ENCODE data around the gene WAPL. TPM values are rescaled to one million over a fixed set of nuclear protein-coding genes. Genes with fewer than 3 reads are reported as not detected.
"Not testable (repeated sequence)": the region's sequence is repeated elsewhere in the genome, so short reads cannot be mapped to it uniquely, and the experiment has no call there.

The WAPL gene
- total and polyA plus RNA-seq, 9 donors, result 24.1 to 32.0 (median 25.3) TPM

DNA sequence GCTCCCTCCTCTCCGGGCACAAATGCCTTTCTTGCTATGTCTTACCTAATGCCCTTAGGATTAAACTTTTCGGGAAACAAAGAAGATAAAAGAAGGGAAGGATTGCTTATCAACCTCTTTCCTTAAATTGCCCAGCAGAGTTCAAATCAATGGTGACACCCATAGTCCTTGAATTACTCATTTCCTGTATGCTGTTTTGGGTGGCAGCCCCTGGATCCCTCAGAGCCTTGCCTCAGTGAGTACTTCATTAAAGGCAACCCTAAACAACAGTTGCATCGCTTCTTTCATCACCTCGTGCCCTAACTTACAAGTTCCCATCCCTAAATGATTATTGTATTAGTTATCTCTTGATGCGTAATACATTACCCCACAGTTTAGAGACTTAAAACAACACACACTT lies 31.6 kb upstream of the WAPL start:
- no peak for DNase-seq
- WGBS (ENCODE audit: insufficient coverage), result no CpG with 5 or more reads among the region's 5 CpGs
- H3K27ac ChIP-seq (ENCODE audit: low read length), result no peak overlapping the region

GRCh38 chr10:86547296-86547695 lies 25.7 kb upstream of the WAPL start:
- WGBS (ENCODE audit: insufficient coverage), result 83% methylated on average over 1 of the region's 2 CpGs
- no peak overlapping the region for H3K4me3 ChIP-seq (ENCODE audit: low read length)
- no peak overlapping the region for H3K27ac ChIP-seq (ENCODE audit: low read length)
- no peaks in the 10 kb centered on the region for H3K27me3 ChIP-seq (ENCODE audit: control insufficient read depth, insufficient read depth, low read length)
- no peaks in the 10 kb centered on the region for H3K36me3 ChIP-seq (ENCODE audit: control insufficient read depth, insufficient read depth, low read length)
- no peak for DNase-seq
- no peaks in the 10 kb centered on the region for H3K4me1 ChIP-seq (ENCODE audit: control insufficient read depth, insufficient read depth, low read length)
- H3K9me3 ChIP-seq (replicated peaks; ENCODE audit: control insufficient read depth, low read depth, low read length), result no peaks in the 10 kb centered on the region

More for the DNA sequence above, 31.6 kb upstream of the WAPL start:
- Histone ChIP-seq H3K9me3 (replicated peaks; ENCODE audit: control insufficient read depth, low read depth, low read length) (no peaks in the 10 kb centered on the region), H3K4me1 (ENCODE audit: control insufficient read depth, insufficient read depth, low read length) (no peaks in the 10 kb centered on the region), H3K4me3 (ENCODE audit: low read length) (no peak overlapping the region), H3K27me3 (ENCODE audit: control insufficient read depth, insufficient read depth, low read length) (peaks cover 2% of the 10 kb centered on the region), H3K36me3 (ENCODE audit: control insufficient read depth, insufficient read depth, low read length) (no peaks in the 10 kb centered on the region)

DNA sequence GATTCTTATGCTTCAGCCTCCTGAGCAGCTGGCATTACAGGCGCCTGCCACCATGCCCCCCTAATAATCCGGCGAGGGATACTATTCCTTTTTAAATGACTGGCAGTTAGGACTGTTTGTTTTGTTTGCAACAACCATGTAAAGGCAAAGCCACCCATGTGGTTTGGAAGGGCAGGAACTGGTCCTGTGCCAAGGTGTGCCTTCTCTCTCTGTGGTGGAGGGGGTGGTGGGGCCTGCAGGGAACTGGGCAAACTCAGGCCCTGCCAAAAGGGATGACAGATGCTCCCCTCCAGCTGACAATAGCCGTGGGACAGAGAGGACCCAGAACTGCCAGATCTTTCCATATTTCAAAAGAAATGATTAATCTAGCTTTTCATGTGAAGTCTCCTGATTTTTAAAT lies 23.5 kb upstream of the WAPL start:
- Histone ChIP-seq H3K27me3 (ENCODE audit: control insufficient read depth, insufficient read depth, low read length) (no peaks in the 10 kb centered on the region), H3K36me3 (ENCODE audit: control insufficient read depth, insufficient read depth, low read length) (no peaks in the 10 kb centered on the region), H3K4me3 (ENCODE audit: low read length) (no peak overlapping the region), H3K27ac (ENCODE audit: low read length) (no peak overlapping the region), H3K9me3 (replicated peaks; ENCODE audit: control insufficient read depth, low read depth, low read length) (no peaks in the 10 kb centered on the region), H3K4me1 (ENCODE audit: control insufficient read depth, insufficient read depth, low read length) (no peaks in the 10 kb centered on the region)
- WGBS (ENCODE audit: insufficient coverage), result 60% methylated on average over 2 of the region's 4 CpGs
- no peak for DNase-seq

GRCh38 chr10:86540016-86540415 lies 18.4 kb upstream of the WAPL start:
- 43% methylated on average over 5 of the region's 5 CpGs for WGBS (ENCODE audit: insufficient coverage)
- no peak overlapping the region for H3K4me3 ChIP-seq (ENCODE audit: low read length)
- no peak for DNase-seq
- no peaks in the 10 kb centered on the region for H3K36me3 ChIP-seq (ENCODE audit: control insufficient read depth, insufficient read depth, low read length)
- peaks cover 19% of the 10 kb centered on the region for H3K27me3 ChIP-seq (ENCODE audit: control insufficient read depth, insufficient read depth, low read length)
- no peaks in the 10 kb centered on the region for H3K9me3 ChIP-seq (replicated peaks; ENCODE audit: control insufficient read depth, low read depth, low read length)
- no peak overlapping the region for H3K27ac ChIP-seq (ENCODE audit: low read length)
- peaks cover 13% of the 10 kb centered on the region for H3K4me1 ChIP-seq (ENCODE audit: control insufficient read depth, insufficient read depth, low read length)

- peak; percentile 40 for DNase-seq
Measured at GRCh38 chr10:86538547-86538946, 17.0 kb upstream of the WAPL start.

DNA sequence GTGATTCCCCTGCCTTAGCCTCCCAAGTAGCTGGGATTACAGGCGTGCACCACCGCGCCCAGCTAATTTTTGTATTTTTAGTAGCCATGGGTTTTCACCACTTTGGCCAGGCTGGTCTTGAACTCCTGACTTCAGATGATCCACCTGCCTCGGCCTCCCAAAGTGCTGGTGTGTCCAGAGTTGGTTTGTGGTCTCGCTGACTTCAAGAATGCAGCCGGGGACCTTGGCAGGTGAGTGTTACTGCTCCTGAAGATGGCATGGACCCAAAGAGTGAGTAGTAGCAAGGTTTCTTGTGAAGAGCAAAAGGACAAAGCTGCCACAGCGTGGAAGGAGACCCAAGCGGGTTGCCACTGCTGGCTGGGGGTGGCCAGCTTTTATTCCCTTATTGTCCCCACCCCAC lies 16.4 kb upstream of the WAPL start:
- H3K4me1 ChIP-seq (ENCODE audit: control insufficient read depth, insufficient read depth, low read length), result peaks cover 16% of the 10 kb centered on the region
- not testable (repeated sequence) for H3K27ac ChIP-seq (ENCODE audit: low read length); H3K4me3 ChIP-seq (ENCODE audit: low read length); DNase-seq; H3K9me3 ChIP-seq (replicated peaks; ENCODE audit: control insufficient read depth, low read depth, low read length); H3K36me3 ChIP-seq (ENCODE audit: control insufficient read depth, insufficient read depth, low read length)
- H3K27me3 ChIP-seq (ENCODE audit: control insufficient read depth, insufficient read depth, low read length), result peaks cover 24% of the 10 kb centered on the region
- WGBS (ENCODE audit: insufficient coverage), result 97% methylated on average over 5 of the region's 8 CpGs

More at GRCh38 chr10:86538547-86538946, 17.0 kb upstream of the WAPL start:
- no peaks in the 10 kb centered on the region for H3K36me3 ChIP-seq (ENCODE audit: control insufficient read depth, insufficient read depth, low read length)
- H3K27ac ChIP-seq (ENCODE audit: low read length), result no peak overlapping the region
- H3K4me1 ChIP-seq (ENCODE audit: control insufficient read depth, insufficient read depth, low read length), result peaks cover 16% of the 10 kb centered on the region
- peaks cover 24% of the 10 kb centered on the region for H3K27me3 ChIP-seq (ENCODE audit: control insufficient read depth, insufficient read depth, low read length)
- H3K9me3 ChIP-seq (replicated peaks; ENCODE audit: control insufficient read depth, low read depth, low read length), result no peaks in the 10 kb centered on the region
- WGBS (ENCODE audit: insufficient coverage), result 73% methylated on average over 4 of the region's 7 CpGs
- H3K4me3 ChIP-seq (ENCODE audit: low read length), result no peak overlapping the region

DNA sequence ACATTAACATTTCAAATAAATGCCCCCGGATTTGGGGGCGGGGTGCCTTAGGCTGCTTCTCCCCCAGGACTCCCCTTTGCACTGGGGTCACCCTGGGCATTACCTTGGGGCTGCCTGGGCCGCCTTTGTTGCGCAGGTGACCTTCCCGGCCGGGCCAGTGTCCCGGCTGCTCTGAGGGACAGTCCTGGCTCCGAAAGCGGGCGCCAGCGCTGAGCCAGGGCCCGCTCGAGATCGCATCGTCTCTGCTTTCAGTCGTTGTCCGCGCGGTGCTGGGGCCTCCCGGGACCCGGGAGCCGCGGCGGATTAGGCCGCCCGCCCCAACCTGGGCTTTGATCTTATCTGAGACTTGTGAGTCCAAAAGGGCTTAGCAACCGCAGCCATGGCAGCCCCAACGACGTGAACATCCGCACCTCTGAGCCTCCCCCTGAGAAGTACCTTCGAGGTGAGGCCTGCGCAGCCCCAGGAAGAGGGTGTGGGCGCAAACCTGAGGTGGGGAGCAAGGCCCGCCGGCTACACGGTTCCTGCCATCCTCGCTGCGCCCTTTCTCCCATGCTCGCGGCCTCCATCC lies 14.8 kb upstream of the WAPL start:
- Histone ChIP-seq H3K4me3 (ENCODE audit: low read length) (no peak overlapping the region), H3K36me3 (ENCODE audit: control insufficient read depth, insufficient read depth, low read length) (no peaks in the 10 kb centered on the region), H3K27me3 (ENCODE audit: control insufficient read depth, insufficient read depth, low read length) (peaks cover 24% of the 10 kb centered on the region), H3K27ac (ENCODE audit: low read length) (no peak overlapping the region), H3K4me1 (ENCODE audit: control insufficient read depth, insufficient read depth, low read length) (peaks cover 16% of the 10 kb centered on the region), H3K9me3 (replicated peaks; ENCODE audit: control insufficient read depth, low read depth, low read length) (no peaks in the 10 kb centered on the region)
- DNase-seq, result no peak
- WGBS (ENCODE audit: insufficient coverage), result 14% methylated on average over 40 of the region's 40 CpGs

- Histone ChIP-seq H3K4me3 (ENCODE audit: low read length) (peak overlapping the region; percentile 48), H3K27ac (ENCODE audit: low read length) (no peak overlapping the region), H3K36me3 (ENCODE audit: control insufficient read depth, insufficient read depth, low read length) (no peaks in the 10 kb centered on the region), H3K27me3 (ENCODE audit: control insufficient read depth, insufficient read depth, low read length) (peaks cover 24% of the 10 kb centered on the region), H3K9me3 (replicated peaks; ENCODE audit: control insufficient read depth, low read depth, low read length) (no peaks in the 10 kb centered on the region), H3K4me1 (ENCODE audit: control insufficient read depth, insufficient read depth, low read length) (peaks cover 16% of the 10 kb centered on the region)
- DNase-seq, result peak; percentile 54
- 11% methylated on average over 44 of the region's 47 CpGs for WGBS (ENCODE audit: insufficient coverage)
Measured at GRCh38 chr10:86535132-86535882, 13.7 kb upstream of the WAPL start.

DNA sequence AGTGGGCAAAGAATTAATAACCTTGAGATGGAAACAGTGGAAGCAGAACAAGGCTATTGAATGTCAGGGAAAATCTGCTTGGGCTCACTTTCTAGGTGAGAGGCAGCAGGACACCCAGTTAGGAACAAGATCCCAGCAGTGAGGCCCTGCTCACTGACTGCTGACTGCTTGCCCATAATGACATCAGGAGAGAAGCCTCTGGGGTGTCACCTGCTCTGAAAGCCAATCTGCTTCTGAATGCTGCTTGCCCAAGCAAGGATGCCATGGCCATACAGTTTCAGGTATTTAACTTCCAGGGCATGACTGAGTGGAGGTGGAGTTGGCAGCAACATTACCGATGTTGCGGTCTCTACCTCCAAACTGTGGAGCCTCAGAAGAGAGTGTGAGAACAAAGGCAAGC lies 11.7 kb upstream of the WAPL start:
- H3K4me3 ChIP-seq (ENCODE audit: low read length), result no peak overlapping the region
- peaks cover 16% of the 10 kb centered on the region for H3K4me1 ChIP-seq (ENCODE audit: control insufficient read depth, insufficient read depth, low read length)
- no peak overlapping the region for H3K27ac ChIP-seq (ENCODE audit: low read length)
- no peaks in the 10 kb centered on the region for H3K9me3 ChIP-seq (replicated peaks; ENCODE audit: control insufficient read depth, low read depth, low read length)
- WGBS (ENCODE audit: insufficient coverage), result 100% methylated on average over 2 of the region's 2 CpGs
- H3K27me3 ChIP-seq (ENCODE audit: control insufficient read depth, insufficient read depth, low read length), result peaks cover 24% of the 10 kb centered on the region
- no peaks in the 10 kb centered on the region for H3K36me3 ChIP-seq (ENCODE audit: control insufficient read depth, insufficient read depth, low read length)
- DNase-seq, result peak; percentile 55

GRCh38 chr10:86528736-86529135 lies 7.1 kb upstream of the WAPL start:
- DNase-seq; H3K9me3 ChIP-seq (replicated peaks; ENCODE audit: control insufficient read depth, low read depth, low read length); H3K4me1 ChIP-seq (ENCODE audit: control insufficient read depth, insufficient read depth, low read length); H3K27ac ChIP-seq (ENCODE audit: low read length); H3K27me3 ChIP-seq (ENCODE audit: control insufficient read depth, insufficient read depth, low read length); H3K36me3 ChIP-seq (ENCODE audit: control insufficient read depth, insufficient read depth, low read length); H3K4me3 ChIP-seq (ENCODE audit: low read length): not testable (repeated sequence)
- 95% methylated on average over 2 of the region's 3 CpGs for WGBS (ENCODE audit: insufficient coverage)
